Naive thymus-derived CD4-positive, alpha-beta T cell (primary cell): ENCODE results near the gene SEMA3A. TPM values are rescaled to one million over a fixed set of nuclear protein-coding genes. Genes with fewer than 3 reads are reported as not detected.
"Not testable (repeated sequence)": the region's sequence is repeated elsewhere in the genome, so short reads cannot be mapped to it uniquely, and the experiment has no call there.

Experiments used
- ATAC-seq: fragments of 150-1000 bp; cut with Tn5 transposase; 2 replicates; pipeline ENCODE4 v1.10.0; 2021; ENCODE audit warnings: mild to moderate bottlenecking, moderate library complexity
- CTCF ChIA-PET: fragments of 350-600 bp; sonication (Branson Sonifier 250); formaldehyde crosslinking; loops from one replicate; lab custom pipeline; 2021; ENCODE audit warnings: antibody characterized with exemption; lab: Charles Lee
- POLR2A ChIA-PET: fragments of 350-600 bp; sonication (Branson Sonifier 250); formaldehyde crosslinking; loops from one replicate; lab custom pipeline; 2021; ENCODE audit warnings: antibody characterized with exemption, inconsistent platforms; lab: Charles Lee
- DNase-seq, 9 donors: peaks; one replicate each; pipeline versions ENCODE4 v3.0.0 to v3.0.0-alpha.2; 2020 to 2022; ENCODE audit warnings: mixed read lengths in 1 of 9
- H3K27ac ChIP-seq: one replicate; pipeline ENCODE4 v1.7.0; 2013; ENCODE audit warnings: mild to moderate bottlenecking, low read depth, low read length, moderate library complexity
- H3K27me3 ChIP-seq, 2 donors: one replicate each; pipeline ENCODE4 v1.7.0; 2013; ENCODE audit warnings: low read length in 2 of 2, mild to moderate bottlenecking in 2 of 2, moderate library complexity in 2 of 2; ENCODE audit not compliant: control insufficient read depth in 2 of 2, insufficient read depth in 2 of 2
- H3K36me3 ChIP-seq, 3 experiments: 1 replicate in 2 of 3; 2 replicates in 1 of 3; pipeline ENCODE4 v1.7.0; 2013; ENCODE audit warnings: low read length in 3 of 3, mild to moderate bottlenecking in 3 of 3, moderate library complexity in 1 of 3; ENCODE audit not compliant: insufficient read depth in 3 of 3, control insufficient read depth in 2 of 3
- H3K4me1 ChIP-seq, 2 donors: one replicate each; pipeline ENCODE4 v1.7.0; 2013; ENCODE audit warnings: low read length in 2 of 2, mild to moderate bottlenecking in 2 of 2, moderate library complexity in 1 of 2; ENCODE audit not compliant: control insufficient read depth in 2 of 2, insufficient read depth in 2 of 2
- H3K4me3 ChIP-seq: 2 replicates; pipeline ENCODE4 v1.7.0; 2013; ENCODE audit warnings: mild to moderate bottlenecking, low read length
- H3K9me3 ChIP-seq, 3 experiments: 1 replicate in 2 of 3; 2 replicates in 1 of 3; pipeline ENCODE4 v1.7.0; 2013; ENCODE audit warnings: low read length in 3 of 3; ENCODE audit not compliant: control insufficient read depth in 2 of 3
- H3K27ac Mint-ChIP-seq, 9 donors: one replicate each; pipeline ENCODE4 v1.8.0; 2020 to 2022; ENCODE audit warnings: mixed read lengths in 9 of 9, mild to moderate bottlenecking in 8 of 9, moderate library complexity in 5 of 9, inconsistent platforms in 2 of 9
- H3K27me3 Mint-ChIP-seq, 5 donors: one replicate each; pipeline ENCODE4 v1.8.0; 2021 to 2022; ENCODE audit warnings: mixed read lengths in 5 of 5, mild to moderate bottlenecking in 1 of 5
- H3K36me3 Mint-ChIP-seq, 5 donors: one replicate each; pipeline ENCODE4 v1.8.0; 2020 to 2022; ENCODE audit warnings: mixed read lengths in 5 of 5, mild to moderate bottlenecking in 3 of 5, inconsistent platforms in 1 of 5
- H3K4me1 Mint-ChIP-seq, 7 donors: one replicate each; pipeline ENCODE4 v1.8.0; 2020 to 2022; ENCODE audit warnings: mixed read lengths in 7 of 7, mild to moderate bottlenecking in 3 of 7, inconsistent platforms in 1 of 7
- H3K4me3 Mint-ChIP-seq, 10 donors: one replicate each; pipeline ENCODE4 v1.8.0; 2020 to 2022; ENCODE audit warnings: mild to moderate bottlenecking in 10 of 10, mixed read lengths in 10 of 10, moderate library complexity in 6 of 10, inconsistent platforms in 2 of 10
- H3K9me3 Mint-ChIP-seq, 11 donors: one replicate each; pipeline ENCODE4 v1.8.0; 2020 to 2022; ENCODE audit warnings: mixed read lengths in 11 of 11, mild to moderate bottlenecking in 4 of 11, inconsistent platforms in 1 of 11, moderate library complexity in 1 of 11
- intact Hi-C, 2 donors: fragments of 100-400 bp; cut with micrococcal nuclease; formaldehyde crosslinking; loops; one replicate each; pipeline ENCODE4 v1.15.1; 2023
- polyA plus RNA-seq, 2 donors: library from polyadenylated mRNA; unstranded; fragments of 300-500 nt; fragmentation: Illumina TruSeq; gene quantifications; one replicate each; pipeline ENCODE4 v1.2.3, GENCODE V29; 2021
- total RNA-seq, 6 experiments: library from RNA in 5 of 6; stranded (reverse) in 5 of 6; gene quantifications; 1 replicate in 5 of 6; 2 replicates in 1 of 6; pipeline ENCODE4 v1.2.3 and lab custom pipeline; 2021 to 2026

The SEMA3A gene
- total RNA-seq (1 to 10 TPM in 4 of 5 experiments, under 1 TPM in 1; 0.29 to 3.0 (median 1.6) TPM), polyA plus RNA-seq (under 1 TPM; 0.37 to 0.67 TPM), total RNA-seq (lab: John Stamatoyannopoulos, UW) (1.3 reads per million, percentile 2 among the genes with 10 or more reads in this experiment)

DNA sequence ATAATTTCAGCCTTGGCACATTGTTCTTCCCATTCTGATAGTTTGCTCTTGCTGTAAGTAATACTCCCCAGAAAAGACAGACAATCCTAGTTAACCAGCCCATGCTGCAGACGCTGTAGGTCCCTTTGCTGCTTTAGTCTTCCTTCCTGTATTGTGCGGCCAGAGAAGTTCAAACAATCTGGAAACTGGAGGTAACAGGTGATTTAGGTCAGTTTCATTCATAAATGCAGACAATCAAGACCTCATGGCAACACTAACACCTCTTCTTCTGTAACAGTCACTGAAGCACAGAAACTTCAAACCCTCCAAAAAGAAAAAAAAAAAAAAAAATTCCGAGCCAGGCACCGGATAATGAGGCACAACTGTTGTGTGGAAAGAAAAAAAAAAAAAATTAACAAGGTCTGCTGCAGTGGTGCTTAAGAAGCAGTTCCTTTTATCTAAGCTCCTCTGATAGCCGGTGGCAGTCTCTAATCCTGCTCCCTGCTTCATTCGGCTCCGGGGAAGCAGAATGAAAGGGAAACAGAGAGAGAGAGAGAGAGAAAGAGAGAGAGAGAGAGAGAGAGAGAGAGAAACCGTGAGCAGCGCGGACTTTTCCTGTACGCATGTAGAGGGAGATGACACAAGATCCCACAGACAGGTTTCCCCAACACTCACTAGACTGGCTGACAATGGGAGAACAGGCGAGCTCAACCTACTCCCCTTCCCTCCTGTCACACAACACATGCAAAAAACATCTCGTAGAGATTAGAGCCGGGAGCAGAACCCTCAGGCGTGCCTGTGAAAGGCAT lies at the start of gene SEMA3A:
SEMA3A (minus strand) TSS at position 306 of the 788 bp plus-strand sequence; CDS start at position 103, 203 bp downstream.
- intact Hi-C loops = loop anchor here (1.0 to 10.0 kb wide), 2 partner anchors 7 to 100 kb away; no protein-coding TSS in a partner anchor
- ATAC-seq (peak; percentile 65), DNase-seq (peak; percentile 6 to 56 (median 42))
- Histone ChIP-seq H3K27me3 (no peaks in the 10 kb centered on the region), H3K9me3 (no peaks in the 10 kb centered on the region), H3K27ac (peak within 1 kb of the TSS; percentile 2), H3K36me3 (no peaks in the 10 kb centered on the region), H3K4me1 (peaks cover 0 to 7% of the 10 kb centered on the region in 2 donors), H3K4me3 (peak within 1 kb of the TSS; percentile 59)
- Mint-ChIP-seq H3K27ac (peak within 1 kb of the TSS; percentile 56 to 97 (median 84)), H3K4me3 (peak within 1 kb of the TSS; percentile 88 to 99 (median 95)), H3K4me1 (peaks cover 2 to 45% (median 31%) of the 10 kb centered on the region in 7 donors), H3K36me3 (no peaks in the 10 kb centered on the region), H3K27me3 (peaks cover 0 to 25% (median 5%) of the 10 kb centered on the region in 5 donors), H3K9me3 (peaks cover 0 to 8% (median 0%) of the 10 kb centered on the region in 11 donors)
- ChIA-PET CTCF (interaction anchor here (0.7 kb wide), 3 partner anchors 72 to 218 kb away, joined by 3 to 9 read pairs (median 4); no protein-coding TSS in a partner anchor), POLR2A (interaction anchor here (0.7 kb wide), 1 partner anchor 14 kb away, joined by 3 read pairs; no protein-coding TSS in a partner anchor)

DNA sequence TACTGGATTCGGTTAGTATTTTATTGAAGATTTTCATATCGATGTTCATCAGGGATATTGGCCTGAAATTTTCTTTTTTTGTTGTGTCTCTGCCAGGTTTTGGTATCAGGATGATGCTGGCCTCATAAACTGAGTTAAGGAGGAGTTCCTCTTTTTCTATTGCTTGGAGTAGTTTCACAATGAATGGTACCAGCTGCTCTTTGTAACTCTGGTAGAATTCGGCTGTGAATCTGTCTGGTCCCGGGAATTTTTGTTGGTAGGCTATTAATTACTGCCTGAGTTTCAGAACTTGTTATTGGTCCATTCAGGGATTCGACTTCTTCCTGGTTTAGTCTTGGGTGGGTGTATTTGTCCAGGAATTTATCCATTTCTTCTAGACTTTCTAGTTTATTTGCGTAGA lies 48.4 kb upstream of the SEMA3A start:
- H3K4me3 ChIP-seq, H3K4me3 Mint-ChIP-seq, H3K27ac ChIP-seq, H3K27me3 ChIP-seq, H3K27ac Mint-ChIP-seq, H3K4me1 Mint-ChIP-seq, H3K9me3 ChIP-seq, DNase-seq, H3K36me3 ChIP-seq, H3K27me3 Mint-ChIP-seq, ATAC-seq, POLR2A ChIA-PET, intact Hi-C loops, H3K4me1 ChIP-seq: not testable (repeated sequence)
- Mint-ChIP-seq H3K9me3 (peaks cover 0 to 38% (median 14%) of the 10 kb centered on the region in 11 donors), H3K36me3 (peaks cover 0 to 17% (median 0%) of the 10 kb centered on the region in 5 donors)
- CTCF ChIA-PET = interaction anchor here (0.9 kb wide), 1 partner anchor 310 kb away, joined by 3 read pairs; no protein-coding TSS in a partner anchor

DNA sequence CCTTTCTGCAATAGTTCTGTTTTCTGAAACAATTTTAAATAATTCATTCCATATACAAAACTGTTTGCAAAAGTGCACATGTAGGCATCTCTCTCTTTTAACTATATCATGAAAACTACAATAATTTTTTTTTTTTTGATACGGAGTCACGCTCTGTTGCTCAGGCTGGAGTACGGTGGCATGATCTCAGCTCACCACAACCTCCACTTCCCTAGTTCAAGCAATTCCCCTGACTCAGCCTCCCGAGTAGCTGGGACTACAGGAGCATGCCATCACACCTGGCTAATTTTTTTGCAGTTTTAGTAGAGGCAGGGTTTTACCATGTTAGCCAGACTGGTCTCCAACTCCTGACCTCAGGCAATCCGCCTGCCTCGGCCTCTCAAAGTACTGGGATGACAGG lies 44.0 kb upstream of the SEMA3A start:
- H3K9me3 Mint-ChIP-seq = peaks cover 0 to 24% (median 5%) of the 10 kb centered on the region in 11 donors
- H3K9me3 ChIP-seq = no peaks in the 10 kb centered on the region
- ChIA-PET CTCF (no interaction called here), POLR2A (no interaction called here)
- H3K27me3 ChIP-seq = no peaks in the 10 kb centered on the region
- DNase-seq (no peak), ATAC-seq (no peak)
- H3K4me3 Mint-ChIP-seq = no peak overlapping the region
- no peak overlapping the region for H3K27ac ChIP-seq
- no peaks in the 10 kb centered on the region for H3K36me3 ChIP-seq
- intact Hi-C loops = no loop called here
- H3K4me3 ChIP-seq = no peak overlapping the region
- no peak overlapping the region for H3K27ac Mint-ChIP-seq
- peaks cover 0 to 8% (median 0%) of the 10 kb centered on the region in 5 donors for H3K36me3 Mint-ChIP-seq
- no peaks in the 10 kb centered on the region for H3K4me1 ChIP-seq
- H3K27me3 Mint-ChIP-seq = no peaks in the 10 kb centered on the region
- peaks cover 0 to 1% (median 0%) of the 10 kb centered on the region in 7 donors for H3K4me1 Mint-ChIP-seq

DNA sequence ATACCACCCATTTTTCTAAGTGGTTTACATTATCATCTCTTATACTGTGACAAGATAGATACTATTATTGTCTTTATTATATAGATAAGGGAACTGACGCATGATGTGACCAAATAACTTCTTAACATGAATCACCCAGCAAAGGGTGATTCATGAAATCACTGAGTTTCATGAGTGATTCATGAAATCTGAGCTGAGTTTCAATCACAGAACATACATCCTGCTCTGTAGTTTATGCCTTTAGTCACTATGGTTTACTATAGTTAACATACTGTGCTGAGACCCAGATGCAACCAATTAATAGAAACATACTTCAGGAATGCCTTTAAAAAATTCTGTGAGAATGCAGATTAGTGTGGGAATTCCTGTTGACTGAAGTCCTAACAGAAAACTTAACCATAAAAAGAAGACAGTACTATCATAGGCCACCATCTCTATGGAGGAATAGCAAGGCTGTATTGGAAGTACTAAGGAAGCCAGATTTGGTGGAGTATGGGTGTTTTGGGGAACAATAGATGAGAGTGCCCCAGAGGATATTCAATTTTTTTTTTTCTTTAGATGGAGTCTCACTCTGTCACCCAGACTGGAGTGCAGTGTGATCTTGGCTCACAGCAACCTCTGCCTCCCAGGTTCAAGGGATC lies 43.1 kb upstream of the SEMA3A start:
- no peak overlapping the region for H3K27ac ChIP-seq
- H3K36me3 Mint-ChIP-seq = peaks cover 0 to 3% (median 0%) of the 10 kb centered on the region in 5 donors
- no peak overlapping the region for H3K4me3 Mint-ChIP-seq
- no peak overlapping the region for H3K27ac Mint-ChIP-seq
- H3K9me3 Mint-ChIP-seq = peaks cover 0 to 15% (median 3%) of the 10 kb centered on the region in 11 donors
- H3K4me1 Mint-ChIP-seq = peaks cover 0 to 4% (median 0%) of the 10 kb centered on the region in 7 donors
- no peaks in the 10 kb centered on the region for H3K36me3 ChIP-seq
- CTCF ChIA-PET = no interaction called here
- intact Hi-C loops = no loop called here
- POLR2A ChIA-PET = no interaction called here
- no peaks in the 10 kb centered on the region for H3K9me3 ChIP-seq
- H3K27me3 ChIP-seq = no peaks in the 10 kb centered on the region
- no peaks in the 10 kb centered on the region for H3K4me1 ChIP-seq
- DNase-seq (no peak), ATAC-seq (peak; percentile 72)
- no peak overlapping the region for H3K4me3 ChIP-seq
- H3K27me3 Mint-ChIP-seq = no peaks in the 10 kb centered on the region

DNA sequence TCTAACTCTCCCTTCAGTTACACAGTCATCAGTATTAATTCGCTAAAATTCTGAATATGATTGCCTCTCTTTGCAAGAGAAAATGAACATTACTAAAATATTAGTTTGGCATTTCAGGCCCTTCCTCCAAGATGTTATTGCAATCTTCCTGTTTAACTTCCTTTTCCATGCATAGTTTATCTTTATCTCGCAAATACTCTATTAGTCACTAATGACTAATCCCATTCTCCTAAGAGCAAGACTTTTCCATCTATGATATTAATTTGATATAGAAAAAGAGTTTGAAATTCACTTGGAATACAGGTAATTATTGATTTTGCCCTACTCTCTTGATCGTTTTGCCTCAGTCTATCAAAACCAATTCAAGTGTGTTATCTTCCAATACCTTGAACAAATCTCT lies 41.8 kb upstream of the SEMA3A start:
- Mint-ChIP-seq H3K27me3 (no peaks in the 10 kb centered on the region), H3K36me3 (peaks cover 0 to 3% (median 0%) of the 10 kb centered on the region in 5 donors), H3K27ac (no peak overlapping the region), H3K9me3 (peaks cover 0 to 10% (median 3%) of the 10 kb centered on the region in 11 donors), H3K4me1 (peaks cover 0 to 6% (median 0%) of the 10 kb centered on the region in 7 donors), H3K4me3 (no peak overlapping the region)
- intact Hi-C loops = no loop called here
- DNase-seq (no peak), ATAC-seq (no peak)
- no peak overlapping the region for H3K27ac ChIP-seq
- H3K9me3 ChIP-seq = no peaks in the 10 kb centered on the region
- H3K36me3 ChIP-seq = no peaks in the 10 kb centered on the region
- ChIA-PET CTCF (no interaction called here), POLR2A (no interaction called here)
- H3K4me1 ChIP-seq = no peaks in the 10 kb centered on the region
- no peaks in the 10 kb centered on the region for H3K27me3 ChIP-seq
- H3K4me3 ChIP-seq = no peak overlapping the region

DNA sequence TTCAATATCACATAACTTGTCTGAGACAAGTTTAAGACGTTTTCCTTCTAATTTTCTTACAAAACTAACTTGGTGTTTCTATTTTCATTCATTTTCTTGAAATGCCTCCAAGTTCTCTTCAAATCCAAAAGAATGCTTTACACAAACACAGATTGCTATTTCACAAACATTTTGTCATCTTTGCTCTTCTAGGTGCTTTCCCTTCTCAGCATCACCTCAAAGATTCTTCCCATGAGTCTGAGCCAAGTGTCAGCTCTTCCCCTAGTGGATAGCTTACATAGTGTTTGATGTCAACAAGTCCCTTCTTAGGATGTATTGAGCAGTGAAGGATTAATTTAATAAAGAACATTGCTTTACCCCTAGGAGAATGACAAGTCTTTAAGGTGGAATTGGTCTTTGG lies 38.1 kb upstream of the SEMA3A start:
- intact Hi-C loops = no loop called here
- ChIA-PET CTCF (no interaction called here), POLR2A (no interaction called here)
- Mint-ChIP-seq H3K27me3 (no peaks in the 10 kb centered on the region), H3K9me3 (no peaks in the 10 kb centered on the region), H3K27ac (no peak overlapping the region), H3K4me3 (no peak overlapping the region), H3K36me3 (no peaks in the 10 kb centered on the region), H3K4me1 (peaks cover 0 to 6% (median 0%) of the 10 kb centered on the region in 7 donors)
- Histone ChIP-seq H3K4me3 (no peak overlapping the region), H3K4me1 (no peaks in the 10 kb centered on the region), H3K27me3 (no peaks in the 10 kb centered on the region), H3K27ac (no peak overlapping the region), H3K36me3 (no peaks in the 10 kb centered on the region), H3K9me3 (no peaks in the 10 kb centered on the region)
- DNase-seq (no peak), ATAC-seq (no peak)
